HUES6 (cell line): ENCODE measurements around the gene A2ML1.
A peak's percentile ranks its signal among the peaks of the same experiment; 100 is the strongest.
"Not testable (repeated sequence)": the region's sequence is repeated elsewhere in the genome, so short reads cannot be mapped to it uniquely, and the experiment has no call there.

ENCODE experiments used
- H3K27ac ChIP-seq: 2 replicates; pipeline ENCODE4 v1.7.0; 2013; ENCODE audit warnings: low read depth, mild to moderate bottlenecking, low read length, inconsistent platforms
- H3K27me3 ChIP-seq: 2 replicates; pipeline ENCODE4 v1.6.1; 2013; ENCODE audit warnings: low read length; ENCODE audit not compliant: control insufficient read depth, insufficient read depth
- H3K36me3 ChIP-seq: 2 replicates; pipeline ENCODE4 v1.6.1; 2013; ENCODE audit warnings: low read length; ENCODE audit not compliant: control insufficient read depth, insufficient read depth
- H3K4me1 ChIP-seq: 2 replicates; pipeline ENCODE4 v1.6.1; 2013; ENCODE audit warnings: low read length; ENCODE audit not compliant: control insufficient read depth, insufficient read depth
- H3K4me3 ChIP-seq: 2 replicates; pipeline ENCODE4 v1.5.1; 2013; ENCODE audit warnings: low read depth, low read length
- H3K9ac ChIP-seq: one replicate; pipeline ENCODE4 v1.6.1; 2013; ENCODE audit warnings: mild to moderate bottlenecking, low read length
- H3K9me3 ChIP-seq: 2 replicates; pipeline ENCODE4 v1.6.1; 2013; ENCODE audit warnings: low read depth, low read length; ENCODE audit not compliant: control insufficient read depth, insufficient read depth

The A2ML1 gene

DNA sequence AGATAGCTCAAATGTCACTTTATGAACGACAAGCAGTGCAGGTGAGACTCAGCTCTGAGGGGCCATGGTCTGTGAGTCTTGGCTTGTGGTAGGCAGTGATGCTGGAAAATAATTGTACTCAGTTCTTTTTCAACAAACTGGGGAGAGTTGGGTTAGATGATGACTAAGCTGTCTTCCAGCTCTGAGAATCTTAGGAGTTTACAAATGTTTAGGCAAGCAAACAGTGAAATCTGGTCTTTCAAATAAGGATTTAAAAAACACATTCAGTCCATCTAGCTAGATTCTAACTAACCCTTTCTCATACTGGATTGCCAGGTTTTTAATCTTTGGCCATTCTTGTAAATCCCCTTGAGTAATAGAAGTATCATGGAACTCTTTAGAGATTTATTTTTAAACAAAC is 95.3 kb downstream of the A2ML1 start:
- Histone ChIP-seq H3K27me3 (no peaks in the 10 kb centered on the region), H3K4me3 (peak overlapping the region; percentile 98; the same call in 1 of the 2 replicates), H3K9ac (no peak overlapping the region), H3K27ac (no peak overlapping the region), H3K9me3 (no peaks in the 10 kb centered on the region), H3K4me1 (peaks cover 14% of the 10 kb centered on the region), H3K36me3 (peaks cover 65% of the 10 kb centered on the region)

DNA sequence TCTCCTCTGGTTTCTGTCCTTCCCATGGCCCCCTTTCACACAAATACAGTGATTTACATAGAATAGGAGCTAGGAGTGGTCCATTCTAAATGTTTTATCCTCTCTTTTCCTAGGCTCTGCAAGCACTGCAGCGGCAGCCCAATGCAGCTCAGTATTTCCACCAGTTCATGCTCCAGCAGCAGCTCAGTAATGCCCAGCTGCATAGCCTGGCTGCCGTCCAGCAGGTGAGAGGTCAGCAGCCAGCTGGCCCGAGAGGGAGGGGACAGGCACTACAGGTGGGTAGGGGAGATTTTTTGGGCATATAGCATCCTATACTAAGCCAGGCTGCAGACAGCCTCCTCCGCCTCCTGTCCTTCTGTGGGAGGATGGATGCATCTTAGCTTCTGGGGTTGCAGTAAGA is 97.2 kb downstream of the A2ML1 start:
- not testable (repeated sequence) for H3K27me3 ChIP-seq, H3K27ac ChIP-seq
- H3K36me3 ChIP-seq: peaks cover 82% of the 10 kb centered on the region

DNA sequence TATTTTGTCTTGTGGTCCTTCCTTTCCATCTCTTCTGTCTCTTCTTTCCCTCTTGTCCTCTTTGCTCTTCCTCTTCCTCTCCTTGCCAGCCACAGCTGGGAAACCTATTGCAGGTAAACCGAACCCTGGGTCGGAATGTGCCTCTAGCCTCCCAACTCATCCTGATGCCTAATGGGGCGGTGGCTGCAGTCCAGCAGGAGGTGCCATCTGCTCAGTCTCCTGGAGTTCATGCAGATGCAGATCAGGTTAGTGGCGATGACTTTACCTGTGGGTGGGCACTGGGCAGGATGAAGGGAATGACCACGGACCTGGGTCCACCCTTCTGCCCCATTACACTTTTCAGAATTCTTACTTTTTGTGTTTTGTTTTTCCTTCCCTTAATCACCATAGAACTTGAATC is 100.1 kb downstream of the A2ML1 start:
- H3K27me3 ChIP-seq: no peaks in the 10 kb centered on the region
- no peak overlapping the region for H3K4me3 ChIP-seq
- H3K36me3 ChIP-seq: peaks cover 96% of the 10 kb centered on the region
- H3K9me3 ChIP-seq: no peaks in the 10 kb centered on the region
- H3K27ac ChIP-seq: no peak overlapping the region; the same call in 1 of the 2 replicates
- H3K9ac ChIP-seq: no peak overlapping the region
- peaks cover 3% of the 10 kb centered on the region; the same call in 1 of the 2 replicates for H3K4me1 ChIP-seq

More for the DNA sequence above, 97.2 kb downstream of the A2ML1 start:
- H3K9ac ChIP-seq, H3K4me1 ChIP-seq, H3K9me3 ChIP-seq, H3K4me3 ChIP-seq: not testable (repeated sequence)
